HG02588 (cell line): ENCODE data around the gene RBMY1D.
"Not testable (repeated sequence)": the region's sequence is repeated elsewhere in the genome, so short reads cannot be mapped to it uniquely, and the experiment has no call there.

Experiments used
- ATAC-seq: cut with Tn5 transposase; IDR thresholded peaks from one replicate; pipeline ENCODE4 v1.9.1; 2021; ENCODE audit warnings: mild to moderate bottlenecking, moderate library complexity; ENCODE audit not compliant: unreplicated experiment

Gene RBMY1D

DNA sequence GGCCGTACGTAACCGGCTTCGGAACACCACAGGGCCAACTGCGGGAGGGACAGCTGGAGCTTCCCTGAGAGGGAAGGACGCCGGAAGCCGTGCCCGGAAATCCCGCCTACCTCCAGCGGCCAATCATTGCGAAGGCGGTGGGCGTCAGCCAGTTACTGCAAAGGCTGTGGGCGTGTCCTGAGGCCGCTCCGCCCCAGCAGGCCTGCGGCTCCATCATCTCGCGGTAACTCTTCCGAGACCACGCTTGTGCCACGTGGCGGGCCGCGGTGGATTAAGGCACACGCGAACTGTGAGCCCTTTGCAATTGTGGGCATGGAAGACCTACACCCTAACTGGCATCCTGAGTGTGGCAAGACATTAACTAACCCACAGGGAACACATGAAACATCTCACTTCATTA is at the start of gene RBMY1D:
TSS of gene RBMY1D (minus strand) at position 101 of the 400 bp plus-strand sequence. CDS start 2,013 bp downstream, outside the sequence.
- not testable (repeated sequence) for ATAC-seq

DNA sequence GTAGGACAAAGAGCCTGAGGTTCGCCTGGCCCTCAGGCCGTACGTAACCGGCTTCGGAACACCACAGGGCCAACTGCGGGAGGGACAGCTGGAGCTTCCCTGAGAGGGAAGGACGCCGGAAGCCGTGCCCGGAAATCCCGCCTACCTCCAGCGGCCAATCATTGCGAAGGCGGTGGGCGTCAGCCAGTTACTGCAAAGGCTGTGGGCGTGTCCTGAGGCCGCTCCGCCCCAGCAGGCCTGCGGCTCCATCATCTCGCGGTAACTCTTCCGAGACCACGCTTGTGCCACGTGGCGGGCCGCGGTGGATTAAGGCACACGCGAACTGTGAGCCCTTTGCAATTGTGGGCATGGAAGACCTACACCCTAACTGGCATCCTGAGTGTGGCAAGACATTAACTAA is 23.6 kb upstream of the RBMY1D start, which contains the start of gene RBMY1E:
TSS of gene RBMY1E (minus strand) at position 101 of the 400 bp plus-strand sequence. CDS start 1,978 bp downstream, outside the sequence.
- not testable (repeated sequence) for ATAC-seq

DNA sequence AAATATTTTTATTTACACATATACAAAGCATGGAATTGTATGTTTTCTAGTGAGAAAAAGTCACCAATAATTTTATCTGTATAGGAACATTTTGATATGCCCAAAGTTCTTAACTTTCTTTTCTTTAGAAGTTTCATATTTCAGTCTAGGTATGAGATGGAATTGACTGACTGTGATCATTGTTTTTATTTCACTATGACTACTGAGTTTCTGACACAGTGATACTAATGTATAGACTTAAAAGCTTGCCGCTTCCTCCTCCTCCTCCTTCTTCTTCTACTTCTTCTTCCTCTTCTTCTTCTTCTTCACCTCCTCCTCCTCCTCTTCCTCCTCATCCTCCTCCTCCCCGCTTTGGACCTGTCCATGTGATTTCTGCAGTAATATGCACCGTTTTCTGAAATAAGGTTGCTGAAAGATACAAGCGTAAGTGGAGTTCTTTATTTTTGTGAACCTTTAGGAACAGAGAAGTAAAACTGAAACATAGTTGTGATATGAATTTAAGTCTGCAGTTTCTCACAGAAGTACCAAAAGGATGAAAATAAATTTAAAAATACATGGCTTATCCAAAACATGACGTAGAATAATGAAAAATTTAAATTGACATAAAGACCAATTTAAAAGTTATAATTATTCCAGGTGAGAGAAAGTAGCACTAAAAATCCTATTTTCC is 24.8 kb downstream of the RBMY1D start:
- peak; percentile 86 for ATAC-seq

DNA sequence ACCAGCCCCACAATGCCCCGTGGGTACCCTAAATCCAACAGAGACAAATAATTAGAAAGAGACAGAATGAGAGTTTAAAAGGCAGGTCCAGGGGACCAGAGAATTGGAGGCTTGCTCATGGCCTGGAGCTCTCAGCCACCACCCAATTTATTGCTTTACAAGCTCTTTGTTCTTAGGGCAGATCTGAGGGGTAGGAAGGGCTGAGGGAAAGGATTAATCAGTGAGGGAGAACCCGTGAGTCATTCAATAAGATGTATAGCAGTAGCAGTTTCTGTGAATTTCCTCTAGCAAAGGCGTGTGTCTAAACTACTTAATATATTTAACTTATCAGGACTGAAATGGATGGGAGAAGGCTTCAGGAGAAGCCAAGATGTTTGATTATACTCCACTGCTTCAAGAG is 48.8 kb downstream of the RBMY1D start:
- ATAC-seq, result no peak

DNA sequence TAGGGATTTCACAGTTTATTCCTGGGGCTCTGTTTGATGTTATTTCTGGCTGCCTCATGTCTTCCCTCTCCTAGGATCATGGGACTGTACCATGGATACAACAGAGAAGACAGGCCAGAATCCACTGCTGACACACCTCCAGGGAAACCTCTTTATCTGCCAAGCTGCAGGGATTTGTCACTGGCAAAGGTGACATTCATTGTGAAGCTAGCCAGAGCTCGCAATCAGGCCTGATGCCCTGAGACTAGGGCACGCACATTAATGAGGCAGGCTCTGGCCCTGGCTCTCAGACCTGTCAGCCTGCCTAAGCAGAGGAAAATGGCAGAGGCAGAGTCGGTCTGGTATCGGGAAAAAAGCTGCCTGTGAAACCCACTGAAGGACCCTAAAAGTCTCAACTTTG is 52.2 kb downstream of the RBMY1D start:
- ATAC-seq, result no peak

DNA sequence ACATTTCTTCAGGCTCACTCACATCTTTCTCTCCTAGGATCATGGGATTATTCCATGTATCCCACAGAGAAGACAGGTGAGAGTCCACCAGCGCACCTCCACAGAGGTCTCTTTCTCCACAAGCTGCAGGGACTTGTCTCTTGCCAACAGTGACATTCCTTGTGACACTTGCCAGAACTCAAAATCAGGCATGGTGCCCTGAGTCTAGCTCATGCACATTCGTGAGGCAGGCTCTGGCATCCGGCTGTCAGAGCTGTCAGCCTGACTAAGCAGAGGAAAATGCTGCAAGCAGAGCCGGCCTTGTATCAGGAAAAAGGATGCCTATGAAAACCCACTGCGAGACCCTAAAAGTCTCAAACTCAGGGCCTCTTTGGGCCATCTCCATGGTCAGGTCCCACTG is 54.8 kb downstream of the RBMY1D start:
- ATAC-seq, result no peak

DNA sequence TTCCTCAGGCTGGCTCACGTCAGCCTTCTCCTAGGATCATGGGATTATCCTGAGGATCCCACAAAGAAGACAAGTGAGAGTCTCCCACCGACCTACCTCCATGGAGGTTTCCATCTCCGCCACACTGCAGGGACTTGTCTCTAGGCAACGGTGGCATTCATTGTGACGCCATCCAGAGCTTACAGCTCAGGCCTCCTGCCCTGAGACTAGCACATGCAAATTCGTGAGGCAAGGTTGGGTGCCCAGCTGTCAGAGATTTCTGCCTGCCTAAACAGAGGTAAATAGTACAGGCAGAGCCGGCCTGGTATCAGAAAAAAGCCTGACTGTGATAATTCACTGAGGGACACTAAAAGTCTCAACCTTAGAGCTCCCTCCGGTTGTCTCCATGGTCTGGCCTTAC is 58.0 kb downstream of the RBMY1D start:
- ATAC-seq, result no peak

DNA sequence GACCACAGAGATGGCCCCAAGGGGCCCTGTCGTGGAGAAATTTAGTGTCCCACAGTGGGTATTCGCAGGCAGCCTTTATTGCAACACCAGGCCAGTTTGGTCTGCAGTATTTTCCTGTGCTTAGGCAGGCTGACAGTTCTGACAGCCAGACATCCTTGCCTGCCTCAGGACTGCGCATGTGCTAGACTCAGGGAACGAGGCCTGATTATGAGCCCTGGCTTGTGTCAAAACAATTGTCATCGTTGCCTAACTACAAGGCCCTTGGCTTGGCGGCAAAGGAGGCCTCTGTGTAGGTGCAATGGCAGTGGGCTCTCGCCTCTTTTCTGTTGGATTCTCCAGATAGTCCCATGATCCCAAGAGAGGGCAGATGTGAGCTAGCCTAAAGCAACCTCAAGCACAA is 59.3 kb downstream of the RBMY1D start:
- no peak for ATAC-seq
